ENCODE measurements around the gene TSSK2. TPM values are rescaled to one million over a fixed set of nuclear protein-coding genes. Genes with fewer than 3 reads are reported as not detected.

Gene TSSK2
- total and polyA plus RNA-seq, 2 of the 8 experiments (the other 6 are each of a cell fraction or from before 2014, with no cell fraction given) = not detected

DNA sequence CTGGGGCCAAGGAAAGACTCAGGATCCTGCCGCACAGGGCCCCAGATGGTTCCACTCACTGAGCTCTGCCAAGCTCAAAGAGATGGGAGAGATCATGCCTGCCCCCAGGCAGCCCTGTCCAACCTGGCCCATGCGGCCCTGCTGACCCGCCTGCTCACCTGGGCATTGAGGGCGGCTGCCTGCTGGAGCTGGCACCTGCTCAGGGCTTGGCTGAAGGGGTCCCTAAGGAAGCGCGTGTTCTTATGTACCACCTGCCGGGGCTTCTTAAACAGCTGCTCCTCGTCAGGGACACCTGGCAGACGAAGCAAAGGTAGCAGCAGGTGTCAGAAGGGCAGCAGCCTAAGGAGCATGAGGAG is 7.9 kb downstream of the TSSK2 start:
- Histone ChIP-seq H3K27me3 (replicated peaks in 1 of 4; ENCODE audit: control insufficient read depth in 3 of 4, extremely low read depth in 1 of 4, insufficient read depth in 3 of 4, low read length in 3 of 4) (no peaks in the 10 kb centered on the region), H3K23me2 (ENCODE audit: low read depth, low read length) (peaks cover 3% of the 10 kb centered on the region; the same call in 1 of the 2 replicates), H2BK20ac (ENCODE audit: low read length) (no peak overlapping the region), H3K56ac (replicated peaks; ENCODE audit: insufficient read length, low read depth, low read length) (no peak overlapping the region), H2BK5ac (ENCODE audit: low read depth, low read length) (no peak overlapping the region), H3K79me2 (ENCODE audit: control insufficient read depth in 1 of 2, insufficient read depth in 2 of 2, low read length in 2 of 2) (peaks cover 0 to 7% of the 10 kb centered on the region in 2 experiments; a peak in 2 of 4 replicates), H3K18ac (ENCODE audit: extremely low read depth, low read length) (no peak overlapping the region), H3K4me2 (ENCODE audit: insufficient read depth in 1 of 2, low read depth in 2 of 2, low read length in 2 of 2) (no peak overlapping the region), H2AFZ (ENCODE audit: low read length) (no peak overlapping the region), H2BK120ac (replicated peaks; ENCODE audit: low read depth, low read length) (no peak overlapping the region), H4K8ac (ENCODE audit: extremely low read depth, insufficient read depth, low read length) (no peak overlapping the region), H3K9ac (replicated peaks in 1 of 4; ENCODE audit: extremely low read depth in 1 of 4, low read depth in 3 of 4, low read length in 3 of 4) (no peak overlapping the region), H3K4ac (replicated peaks; ENCODE audit: insufficient read length, low read depth, low read length) (no peak overlapping the region), H3K23ac (ENCODE audit: insufficient read length) (no peak overlapping the region), H3K9me3 (ENCODE audit: insufficient read depth in 2 of 2, low read depth in 1 of 2, low read length in 1 of 2) (no peaks in the 10 kb centered on the region), H2BK15ac (ENCODE audit: low read length) (no peak overlapping the region), H4K20me1 (replicated peaks in 1 of 2; ENCODE audit: control insufficient read depth in 1 of 2, insufficient read depth in 2 of 2, low read length in 2 of 2) (peaks cover 2 to 3% of the 10 kb centered on the region in 2 experiments), H3K14ac (ENCODE audit: insufficient read length) (no peak overlapping the region), H3K27ac (ENCODE audit: low read depth, low read length) (no peak overlapping the region), H2AK5ac (ENCODE audit: low read depth, low read length) (no peak overlapping the region), H4K91ac (replicated peaks; ENCODE audit: insufficient read length, low read length) (no peak overlapping the region), H4K5ac (ENCODE audit: insufficient read length, low read depth, low read length) (no peak overlapping the region), H3K4me3 (ENCODE audit: extremely low read depth in 1 of 4, insufficient read depth in 2 of 4, low read depth in 3 of 4, low read length in 4 of 4) (no peak overlapping the region), H3K79me1 (ENCODE audit: low read depth, low read length) (no peaks in the 10 kb centered on the region; the same call in 1 of the 2 replicates), H2BK12ac (ENCODE audit: low read depth, low read length) (no peak overlapping the region), H3K36me3 (ENCODE audit: control insufficient read depth in 2 of 4, insufficient read depth in 4 of 4, low read length in 3 of 4) (peaks cover 10 to 33% (median 31%) of the 10 kb centered on the region in 4 experiments; a peak in 6 of 8 replicates), H3K4me1 (replicated peaks in 1 of 4; ENCODE audit: control insufficient read depth in 3 of 4, insufficient read depth in 4 of 4, low read length in 3 of 4) (peaks cover 0 to 5% (median under 1%) of the 10 kb centered on the region in 4 experiments; a peak in 4 of 7 replicates)
- DNase-seq (ENCODE audit: low read depth in 1 of 2, low spot score in 2 of 2) = no peak
- ChIA-PET CTCF (ENCODE audit: partially characterized antibody) (interaction anchor here (1.0 to 2.0 kb wide), 2 partner anchors 13 to 21 kb away, joined by 3 to 6 read pairs; no protein-coding TSS in a partner anchor), POLR2A (ENCODE audit: partially characterized antibody) (interaction anchor here (1.0 kb wide), 1 partner anchor 10 kb away, joined by 3 read pairs; no protein-coding TSS in a partner anchor)
- WGBS, 2 experiments (ENCODE audit: extremely low coverage in 1 of 2, insufficient coverage in 1 of 2, insufficient read length in 1 of 2, insufficient replicate concordance in 2 of 2, low coverage in 1 of 2, low lambda C conversion rate in 2 of 2, missing lambda C conversion rate in 1 of 2) = 90% methylated on average over 9 of the region's 9 CpGs; no CpG with 5 or more reads in 1 of the 2 experiments
- no peak for TF ChIP-seq RFX5 (IDR thresholded peaks at IDR 0.05; ENCODE audit: borderline replicate concordance, low read depth, low read length)
- TF ChIP-seq GTF2F1 (IDR thresholded peaks at IDR 0.05; ENCODE audit: borderline replicate concordance, low read depth, low read length) = no peak
- no peak for FAIRE-seq

Data from H1 (cell line).